ENCODE results near the gene COTL1.
A peak's percentile ranks its signal among the peaks of the same experiment; 100 is the strongest.
"Not testable (repeated sequence)": the region's sequence is repeated elsewhere in the genome, so short reads cannot be mapped to it uniquely, and the experiment has no call there.

The COTL1 gene

GRCh38 chr16:84528322-84528721 lies 89.6 kb downstream of the COTL1 start:
- DNase-seq (ENCODE audit: low read depth) = no peak

- no peak for DNase-seq (ENCODE audit: low read depth)
These were observed 90.2 kb downstream of the COTL1 start for GRCh38 chr16:84527532-84528269.

DNA sequence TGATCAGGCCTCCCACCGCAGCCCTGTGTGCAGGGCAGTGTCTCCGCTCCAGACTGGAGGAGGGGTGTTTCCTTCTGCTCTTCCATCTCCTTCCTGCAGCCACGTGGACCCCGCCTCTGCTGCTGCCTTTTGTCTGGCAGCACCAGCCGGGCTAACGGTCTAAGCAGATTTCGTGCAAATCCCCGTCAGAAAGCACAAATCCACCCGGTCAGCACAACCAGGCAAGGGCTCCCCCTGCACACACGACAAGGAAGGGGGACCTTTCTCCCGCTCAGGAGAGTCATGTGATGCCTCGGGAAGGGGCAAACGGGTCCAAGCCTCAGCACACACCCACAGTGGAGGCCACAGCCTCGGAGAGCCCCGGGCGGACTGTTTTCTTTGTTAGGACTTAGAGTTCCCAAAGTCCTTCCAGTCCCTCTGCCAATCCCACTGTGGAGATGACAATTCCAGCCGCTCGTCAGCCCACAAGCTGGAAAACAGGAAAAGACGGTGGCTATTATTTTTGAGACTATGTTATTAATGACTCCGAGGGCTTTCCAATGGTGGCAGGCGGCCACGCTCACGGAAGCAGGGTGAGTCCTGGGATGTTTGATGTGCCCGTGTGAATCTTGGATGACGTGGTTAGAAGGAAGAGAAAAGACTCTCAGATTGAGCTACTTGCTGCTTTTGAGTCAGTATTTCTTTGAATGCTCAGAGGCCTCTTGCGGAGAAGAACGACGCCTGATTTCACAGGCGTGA lies 90.9 kb downstream of the COTL1 start:
- DNase-seq (ENCODE audit: low read depth) = no peak

GRCh38 chr16:84524941-84525581 lies 92.8 kb downstream of the COTL1 start:
- DNase-seq (ENCODE audit: low read depth) = not testable (repeated sequence)

- no peak for DNase-seq (ENCODE audit: low read depth)
These were observed 93.4 kb downstream of the COTL1 start for GRCh38 chr16:84524346-84524920.

GRCh38 chr16:84521497-84521770 lies 96.4 kb downstream of the COTL1 start:
- no peak for DNase-seq (ENCODE audit: low read depth)

GRCh38 chr16:84520725-84521496 lies 97.0 kb downstream of the COTL1 start:
- DNase-seq (ENCODE audit: low read depth) = no peak

DNA sequence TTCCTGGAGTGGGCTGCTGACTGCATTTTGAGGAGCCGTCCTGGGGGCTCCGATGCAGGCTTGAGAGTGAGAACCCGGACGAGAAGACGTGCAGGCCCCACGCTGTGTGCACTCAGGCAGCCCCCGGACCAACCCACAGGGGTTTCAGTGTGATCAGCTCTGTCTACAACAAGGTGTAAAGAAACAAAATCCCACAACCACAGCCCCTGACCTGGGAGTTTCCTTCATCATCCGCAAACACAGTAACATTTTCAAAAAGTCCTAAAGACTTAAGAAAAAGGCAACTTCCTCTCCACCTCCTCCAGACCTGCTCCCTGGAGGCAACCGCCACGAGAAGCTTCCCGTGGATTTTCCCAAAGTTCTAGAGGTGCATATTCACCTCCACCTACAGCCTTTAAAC lies 98.0 kb downstream of the COTL1 start:
- DNase-seq (ENCODE audit: low read depth) = no peak

GRCh38 chr16:84518804-84519341 lies 99.0 kb downstream of the COTL1 start:
- peak; percentile 58 for DNase-seq (ENCODE audit: low read depth)

DNA sequence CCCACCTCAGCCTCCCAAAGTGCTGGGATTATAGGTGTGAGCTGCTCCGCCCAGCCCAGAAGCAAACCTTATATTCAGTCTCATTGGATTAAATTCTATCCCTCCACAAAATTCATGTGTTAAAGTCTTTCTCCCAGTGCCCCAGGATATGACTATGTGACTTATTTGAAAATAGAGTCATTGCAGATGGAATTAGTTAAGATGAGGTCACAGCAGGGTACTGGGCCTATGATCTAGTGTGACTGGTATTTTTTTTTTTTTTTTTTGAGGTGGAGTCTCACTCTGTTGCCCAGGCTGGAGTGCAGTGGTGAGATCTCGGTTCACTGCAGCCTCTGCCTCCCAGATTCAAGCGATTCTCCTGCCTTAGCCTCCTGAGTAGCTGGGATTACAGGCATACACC lies 99.7 kb downstream of the COTL1 start:
- DNase-seq (ENCODE audit: low read depth) = not testable (repeated sequence)

GRCh38 chr16:84517366-84517765 lies 100.5 kb downstream of the COTL1 start:
- no peak for DNase-seq (ENCODE audit: low read depth)
